GM23338 (cell line): ENCODE data around the gene FUZ. TPM values are rescaled to one million over a fixed set of nuclear protein-coding genes. Genes with fewer than 3 reads are reported as not detected.

ENCODE experiments used
- ATAC-seq: fragments of 200-7000 bp; cut with Tn5 transposase; 3 replicates; pipeline ENCODE4 v1.9.1; 2020
- DNase-seq: peaks from one replicate; pipeline ENCODE4 v3.0.0-alpha.2; 2015; ENCODE audit warnings: low spot score
- H2AFZ ChIP-seq: fragments of 200-600 bp; sonication (generic); 2 replicates; pipeline ENCODE4 v1.8.0; 2016; ENCODE audit warnings: antibody characterized with exemption, mild to moderate bottlenecking, moderate library complexity
- H3F3A ChIP-seq: fragments of 200-600 bp; sonication (generic); replicated peaks from 2 replicates; pipeline ENCODE4 v1.8.0; 2017; ENCODE audit warnings: antibody characterized with exemption, mixed run types, low read depth
- H3K27ac ChIP-seq: fragments of 200-600 bp; sonication (generic); 2 replicates; pipeline ENCODE4 v1.6.1; 2016; ENCODE audit warnings: low read depth
- H3K27me3 ChIP-seq: fragments of 200-600 bp; sonication (generic); 2 replicates; pipeline ENCODE4 v1.8.0; 2016; ENCODE audit warnings: mild to moderate bottlenecking, mixed run types, moderate library complexity; ENCODE audit not compliant: insufficient read depth
- H3K36me3 ChIP-seq: fragments of 200-600 bp; sonication (generic); 2 replicates; pipeline ENCODE4 v1.8.0; 2016; ENCODE audit warnings: mild to moderate bottlenecking; ENCODE audit not compliant: insufficient read depth
- H3K4me1 ChIP-seq: fragments of 200-600 bp; sonication (generic); 2 replicates; pipeline ENCODE4 v1.8.0; 2016; ENCODE audit warnings: mild to moderate bottlenecking, moderate library complexity; ENCODE audit not compliant: insufficient read depth
- H3K4me2 ChIP-seq: fragments of 200-600 bp; sonication (generic); 2 replicates; pipeline ENCODE4 v1.7.1; 2017; ENCODE audit warnings: mixed run types
- H3K4me3 ChIP-seq: fragments of 200-600 bp; sonication (generic); 2 replicates; pipeline ENCODE4 v1.6.1; 2016; ENCODE audit warnings: mixed run types
- H3K79me2 ChIP-seq: fragments of 200-600 bp; sonication (generic); replicated peaks from 2 replicates; pipeline ENCODE4 v1.8.0; 2017; ENCODE audit warnings: mild to moderate bottlenecking; ENCODE audit not compliant: insufficient read depth
- H3K9me2 ChIP-seq: fragments of 200-600 bp; sonication (generic); 2 replicates; pipeline ENCODE4 v1.8.0; 2017; ENCODE audit not compliant: insufficient read depth
- H4K20me1 ChIP-seq: fragments of 200-600 bp; sonication (generic); replicated peaks from 2 replicates; pipeline ENCODE4 v1.8.0; 2017; ENCODE audit warnings: mild to moderate bottlenecking; ENCODE audit not compliant: insufficient read depth
- H3K27ac Mint-ChIP-seq: 2 replicates; pipeline ENCODE4 v1.8.0; 2020; ENCODE audit warnings: inconsistent platforms, mild to moderate bottlenecking, moderate library complexity, mixed read lengths
- H3K27me3 Mint-ChIP-seq: 3 replicates; pipeline ENCODE4 v1.8.0; 2022; ENCODE audit warnings: low read depth, mild to moderate bottlenecking, moderate library complexity, mixed read lengths, inconsistent platforms; ENCODE audit not compliant: insufficient read depth, poor library complexity
- H3K36me3 Mint-ChIP-seq: 3 replicates; pipeline ENCODE4 v1.8.0; 2021; ENCODE audit warnings: low read depth, mild to moderate bottlenecking, inconsistent platforms, moderate library complexity, mixed read lengths
- H3K4me1 Mint-ChIP-seq: 3 replicates; pipeline ENCODE4 v1.8.0; 2020; ENCODE audit warnings: mild to moderate bottlenecking, inconsistent platforms, mixed read lengths
- H3K4me3 Mint-ChIP-seq: 3 replicates; pipeline ENCODE4 v1.8.0; 2021; ENCODE audit warnings: moderate library complexity, mild to moderate bottlenecking, inconsistent platforms, mixed read lengths
- H3K9me3 Mint-ChIP-seq: 3 replicates; pipeline ENCODE4 v1.8.0; 2020; ENCODE audit warnings: moderate library complexity, mild to moderate bottlenecking, inconsistent platforms, mixed read lengths
- CREB1 ChIP-seq: fragments of 250-450 bp; sonication (Bioruptor Pico); IDR thresholded peaks from 2 replicates; pipeline ENCODE4 v1.5.0; 2020; ENCODE audit warnings: low read depth, mild to moderate bottlenecking, moderate library complexity
- EZH2 ChIP-seq: fragments of 200-600 bp; sonication (generic); IDR thresholded peaks from one replicate; pipeline ENCODE4 v1.8.0; 2017; ENCODE audit warnings: antibody characterized with exemption, mild to moderate bottlenecking, low read depth; ENCODE audit not compliant: unreplicated experiment
- EZH2phosphoT487 ChIP-seq: fragments of 200-600 bp; sonication (generic); IDR thresholded peaks from one replicate; pipeline ENCODE4 v1.8.1; 2018; ENCODE audit warnings: antibody characterized with exemption; ENCODE audit not compliant: unreplicated experiment
- JUNB ChIP-seq: IDR thresholded peaks from one replicate; pipeline ENCODE4 v1.6.1; 2016; ENCODE audit warnings: antibody characterized with exemption; ENCODE audit not compliant: unreplicated experiment
- NANOG ChIP-seq: IDR thresholded peaks from 2 replicates; pipeline ENCODE4 v1.6.1; 2016; ENCODE audit warnings: antibody characterized with exemption, borderline replicate concordance
- POLR2AphosphoS5 ChIP-seq: IDR thresholded peaks from 2 replicates; pipeline ENCODE4 v1.6.1; 2016; ENCODE audit warnings: antibody characterized with exemption, low read depth
- STAT1 ChIP-seq: IDR thresholded peaks from one replicate; pipeline ENCODE4 v1.6.1; 2016; ENCODE audit warnings: antibody characterized with exemption; ENCODE audit not compliant: unreplicated experiment
- ZNF114 ChIP-seq: fragments of 250-450 bp; sonication (Bioruptor Pico); IDR thresholded peaks from 2 replicates; pipeline ENCODE4 v1.5.0; 2020; ENCODE audit warnings: mild to moderate bottlenecking, moderate library complexity
- ZNF331 ChIP-seq: fragments of 250-450 bp; sonication (Bioruptor Pico); IDR thresholded peaks from 2 replicates; pipeline ENCODE4 v1.5.0; 2020; ENCODE audit warnings: low read depth, mild to moderate bottlenecking, moderate library complexity
- polyA plus RNA-seq: library from polyadenylated mRNA; unstranded; fragments of >200 nt; fragmentation: Nextera tagmentation; extraction: Ambion mirVana; gene quantifications from 2 replicates; pipeline ENCODE4 v1.2.1, GENCODE V29; 2016
- total RNA-seq: library from RNA; depleted of rRNA; stranded (reverse); fragments of >200 nt; shearing (Covaris generic); gene quantifications from 2 replicates; pipeline ENCODE4 v1.2.3, GENCODE V29; 2014
- TF ChIP-seq, protein P1 (sequence below), 2 experiments: fragments of 200-600 bp in 1 of 2; sonication (generic) in 1 of 2; conservative IDR thresholded peaks; 2 replicates each; pipeline versions ENCODE4 v1.5.1 to v1.6.1; 2016 to 2017; ENCODE audit warnings: antibody characterized with exemption in 2 of 2, low read depth in 2 of 2, mild to moderate bottlenecking in 2 of 2, moderate library complexity in 1 of 2
- TF ChIP-seq, protein P2 (sequence below): IDR thresholded peaks from one replicate; pipeline ENCODE4 v1.6.1; 2018; ENCODE audit warnings: antibody characterized with exemption; ENCODE audit not compliant: unreplicated experiment

Gene FUZ
- total and polyA plus RNA-seq, 2 experiments from 2014 or later = 24.3 to 34.8 TPM

DNA sequence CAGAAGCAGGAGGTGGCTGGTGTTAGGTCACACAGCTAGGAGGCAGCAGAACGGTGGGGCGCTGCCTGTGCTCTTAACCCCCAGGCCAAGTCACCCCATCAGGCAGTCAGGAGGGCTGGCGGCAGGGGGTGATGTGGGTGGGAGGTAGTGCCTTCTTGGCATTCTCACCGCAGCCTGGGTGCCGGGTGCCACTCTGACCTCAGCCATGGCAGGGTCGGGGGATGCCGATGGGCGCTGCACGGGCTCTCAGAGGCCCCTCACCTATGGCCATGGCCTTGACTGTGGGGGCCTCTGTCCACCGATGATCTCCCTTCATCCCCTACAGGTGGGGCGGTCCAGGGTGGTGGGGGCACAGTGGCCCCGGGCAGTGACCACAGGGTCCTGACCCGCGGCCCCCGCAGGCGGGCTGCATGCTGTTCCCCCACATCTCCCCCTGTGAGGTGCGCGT is 43.5 kb upstream of the FUZ start:
- DNase-seq (no peak), ATAC-seq (no peak)
- peaks cover 65% of the 10 kb centered on the region for H3F3A ChIP-seq
- H4K20me1 ChIP-seq = peaks cover 23% of the 10 kb centered on the region
- no peaks in the 10 kb centered on the region for H3K27me3 ChIP-seq
- H3K4me2 ChIP-seq = no peak overlapping the region
- TF ChIP-seq CREB1 (CRISPR knock-in tag) = no peak
- no peaks in the 10 kb centered on the region for H3K9me2 ChIP-seq
- no peaks in the 10 kb centered on the region; the same call in 1 of the 2 replicates for H3K36me3 ChIP-seq
- peaks cover 72% of the 10 kb centered on the region for H3K36me3 Mint-ChIP-seq
- H3K79me2 ChIP-seq = peaks cover 24% of the 10 kb centered on the region
- H3K9me3 Mint-ChIP-seq = peaks cover 4% of the 10 kb centered on the region; the same call in 2 of the 3 replicates
- H3K4me3 ChIP-seq = no peak overlapping the region
- no peak overlapping the region for H3K4me3 Mint-ChIP-seq
- peaks cover 55% of the 10 kb centered on the region for H3K27me3 Mint-ChIP-seq
- H3K27ac Mint-ChIP-seq = no peak overlapping the region
- peaks cover 23% of the 10 kb centered on the region for H3K4me1 Mint-ChIP-seq
- no peak overlapping the region for H2AFZ ChIP-seq
- H3K27ac ChIP-seq = no peak overlapping the region
- H3K4me1 ChIP-seq = peaks cover 16% of the 10 kb centered on the region

- Histone ChIP-seq H3K4me3 (no peak overlapping the region), H3K27me3 (no peaks in the 10 kb centered on the region), H3K79me2 (peaks cover 24% of the 10 kb centered on the region), H2AFZ (no peak overlapping the region), H3K4me2 (no peak overlapping the region), H4K20me1 (peaks cover 23% of the 10 kb centered on the region), H3K4me1 (peaks cover 16% of the 10 kb centered on the region), H3K36me3 (no peaks in the 10 kb centered on the region; the same call in 1 of the 2 replicates), H3K9me2 (no peaks in the 10 kb centered on the region), H3K27ac (no peak overlapping the region), H3F3A (peaks cover 61% of the 10 kb centered on the region)
- Mint-ChIP-seq H3K4me3 (no peak overlapping the region; the same call in 2 of the 3 replicates), H3K36me3 (peaks cover 69% of the 10 kb centered on the region), H3K27ac (no peak overlapping the region), H3K27me3 (peaks cover 51% of the 10 kb centered on the region), H3K4me1 (peaks cover 19% of the 10 kb centered on the region), H3K9me3 (peaks cover 4% of the 10 kb centered on the region; the same call in 2 of the 3 replicates)
- DNase-seq (no peak), ATAC-seq (no peak)
- no peak for TF ChIP-seq ZNF114 (CRISPR knock-in tag)
- TF ChIP-seq STAT1 = no peak
- TF ChIP-seq POLR2AphosphoS5 = no peak; the same call in 1 of the 2 replicates
- no peak for TF ChIP-seq JUNB
- no peak for TF ChIP-seq EZH2phosphoT487
- TF ChIP-seq EZH2 = no peak
- TF ChIP-seq, protein P1, sequence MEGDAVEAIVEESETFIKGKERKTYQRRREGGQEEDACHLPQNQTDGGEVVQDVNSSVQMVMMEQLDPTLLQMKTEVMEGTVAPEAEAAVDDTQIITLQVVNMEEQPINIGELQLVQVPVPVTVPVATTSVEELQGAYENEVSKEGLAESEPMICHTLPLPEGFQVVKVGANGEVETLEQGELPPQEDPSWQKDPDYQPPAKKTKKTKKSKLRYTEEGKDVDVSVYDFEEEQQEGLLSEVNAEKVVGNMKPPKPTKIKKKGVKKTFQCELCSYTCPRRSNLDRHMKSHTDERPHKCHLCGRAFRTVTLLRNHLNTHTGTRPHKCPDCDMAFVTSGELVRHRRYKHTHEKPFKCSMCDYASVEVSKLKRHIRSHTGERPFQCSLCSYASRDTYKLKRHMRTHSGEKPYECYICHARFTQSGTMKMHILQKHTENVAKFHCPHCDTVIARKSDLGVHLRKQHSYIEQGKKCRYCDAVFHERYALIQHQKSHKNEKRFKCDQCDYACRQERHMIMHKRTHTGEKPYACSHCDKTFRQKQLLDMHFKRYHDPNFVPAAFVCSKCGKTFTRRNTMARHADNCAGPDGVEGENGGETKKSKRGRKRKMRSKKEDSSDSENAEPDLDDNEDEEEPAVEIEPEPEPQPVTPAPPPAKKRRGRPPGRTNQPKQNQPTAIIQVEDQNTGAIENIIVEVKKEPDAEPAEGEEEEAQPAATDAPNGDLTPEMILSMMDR (conservative IDR thresholded peaks at IDR 0.05; ENCODE audit: low read depth in 2 of 2) = no peak
- TF ChIP-seq, protein P2, sequence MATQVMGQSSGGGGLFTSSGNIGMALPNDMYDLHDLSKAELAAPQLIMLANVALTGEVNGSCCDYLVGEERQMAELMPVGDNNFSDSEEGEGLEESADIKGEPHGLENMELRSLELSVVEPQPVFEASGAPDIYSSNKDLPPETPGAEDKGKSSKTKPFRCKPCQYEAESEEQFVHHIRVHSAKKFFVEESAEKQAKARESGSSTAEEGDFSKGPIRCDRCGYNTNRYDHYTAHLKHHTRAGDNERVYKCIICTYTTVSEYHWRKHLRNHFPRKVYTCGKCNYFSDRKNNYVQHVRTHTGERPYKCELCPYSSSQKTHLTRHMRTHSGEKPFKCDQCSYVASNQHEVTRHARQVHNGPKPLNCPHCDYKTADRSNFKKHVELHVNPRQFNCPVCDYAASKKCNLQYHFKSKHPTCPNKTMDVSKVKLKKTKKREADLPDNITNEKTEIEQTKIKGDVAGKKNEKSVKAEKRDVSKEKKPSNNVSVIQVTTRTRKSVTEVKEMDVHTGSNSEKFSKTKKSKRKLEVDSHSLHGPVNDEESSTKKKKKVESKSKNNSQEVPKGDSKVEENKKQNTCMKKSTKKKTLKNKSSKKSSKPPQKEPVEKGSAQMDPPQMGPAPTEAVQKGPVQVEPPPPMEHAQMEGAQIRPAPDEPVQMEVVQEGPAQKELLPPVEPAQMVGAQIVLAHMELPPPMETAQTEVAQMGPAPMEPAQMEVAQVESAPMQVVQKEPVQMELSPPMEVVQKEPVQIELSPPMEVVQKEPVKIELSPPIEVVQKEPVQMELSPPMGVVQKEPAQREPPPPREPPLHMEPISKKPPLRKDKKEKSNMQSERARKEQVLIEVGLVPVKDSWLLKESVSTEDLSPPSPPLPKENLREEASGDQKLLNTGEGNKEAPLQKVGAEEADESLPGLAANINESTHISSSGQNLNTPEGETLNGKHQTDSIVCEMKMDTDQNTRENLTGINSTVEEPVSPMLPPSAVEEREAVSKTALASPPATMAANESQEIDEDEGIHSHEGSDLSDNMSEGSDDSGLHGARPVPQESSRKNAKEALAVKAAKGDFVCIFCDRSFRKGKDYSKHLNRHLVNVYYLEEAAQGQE = no peak
- TF ChIP-seq ZNF331 (CRISPR knock-in tag) = no peak
- TF ChIP-seq CREB1 (CRISPR knock-in tag) = no peak
- no peak for TF ChIP-seq NANOG
Observed at GRCh38 chr19:49855676-49856573, 42.8 kb upstream of the FUZ start.
